Neural cell (in vitro differentiated cells): ENCODE measurements around the gene ATG2A.

Experiments
- CTCF ChIP-seq: fragments of 450-650 bp; IDR thresholded peaks from 2 replicates; pipeline ENCODE4 v1.5.1; 2014; ENCODE audit warnings: antibody characterized with exemption, mild to moderate bottlenecking, moderate library complexity; ENCODE audit not compliant: poor library complexity, severe bottlenecking
- EZH2 ChIP-seq: fragments of 200-600, 300-800 bp; shearing (Covaris generic), sonication (generic); IDR thresholded peaks from 2 replicates; pipeline ENCODE4 v1.6.1; 2014; ENCODE audit warnings: antibody characterized with exemption, low read length, borderline replicate concordance, mild to moderate bottlenecking; ENCODE audit not compliant: insufficient read depth, poor library complexity, severe bottlenecking
- RAD21 ChIP-seq: fragments of 450-650 bp; conservative IDR thresholded peaks from 2 replicates; pipeline ENCODE4 v1.6.1; 2014; ENCODE audit warnings: antibody characterized with exemption, mild to moderate bottlenecking, moderate library complexity
- SMC3 ChIP-seq: fragments of 450-650 bp; conservative IDR thresholded peaks from 2 replicates; pipeline ENCODE4 v1.6.1; 2014; ENCODE audit warnings: antibody characterized with exemption, mild to moderate bottlenecking, moderate library complexity; ENCODE audit not compliant: poor library complexity

GRCh38 chr11:64960719-64961118, 43.7 kb upstream of the ATG2A start:
- TF ChIP-seq CTCF (no peak), RAD21 (no peak), SMC3 (no peak), EZH2 (no peak)
